ENCODE data around the gene PHLPP1. TPM values are rescaled to one million over a fixed set of nuclear protein-coding genes. Genes with fewer than 3 reads are reported as not detected.

Gene PHLPP1
- total RNA-seq, 2 experiments from 2014 or later = 8.2 to 8.6 TPM

GRCh38 chr18:62729487-62730386 lies 14.4 kb downstream of the PHLPP1 start:
- CTCF ChIA-PET = no interaction called here
- Mint-ChIP-seq H3K9me3 (peaks cover 10% of the 10 kb centered on the region), H3K27me3 (no peaks in the 10 kb centered on the region), H3K36me3 (ENCODE audit: low read depth) (peaks cover 7% of the 10 kb centered on the region), H3K4me1 (ENCODE audit: low read depth) (peaks cover 2% of the 10 kb centered on the region), H3K4me3 (no peak overlapping the region), H3K27ac (no peak overlapping the region)
- intact Hi-C loops (cut with micrococcal nuclease) = no loop called here
- no peak for ATAC-seq
- POLR2A ChIA-PET = no interaction called here
- DNase-seq = no peak
- TF ChIP-seq CTCF (IDR thresholded peaks at IDR 0.05) = no peak

GRCh38 chr18:62730941-62731340 lies 15.6 kb downstream of the PHLPP1 start:
- Mint-ChIP-seq H3K4me3 (no peak overlapping the region), H3K27ac (no peak overlapping the region), H3K4me1 (ENCODE audit: low read depth) (peaks cover 2% of the 10 kb centered on the region), H3K36me3 (ENCODE audit: low read depth) (peaks cover 7% of the 10 kb centered on the region), H3K27me3 (no peaks in the 10 kb centered on the region), H3K9me3 (peaks cover 10% of the 10 kb centered on the region)
- ChIA-PET CTCF (no interaction called here), POLR2A (no interaction called here)
- DNase-seq (no peak), ATAC-seq (no peak)
- intact Hi-C loops (cut with micrococcal nuclease) = no loop called here
- TF ChIP-seq CTCF (IDR thresholded peaks at IDR 0.05) = no peak

GRCh38 chr18:62732617-62733016 lies 17.3 kb downstream of the PHLPP1 start:
- H3K4me3 Mint-ChIP-seq = no peak overlapping the region
- no peak for TF ChIP-seq CTCF (IDR thresholded peaks at IDR 0.05)
- H3K27ac Mint-ChIP-seq = no peak overlapping the region
- no peaks in the 10 kb centered on the region for H3K27me3 Mint-ChIP-seq
- ChIA-PET CTCF (interaction anchor here (1.0 to 1.2 kb wide), 2 partner anchors 17 to 165 kb away, joined by 3 read pairs; partner anchors contain the start of gene PHLPP1), POLR2A (interaction anchor here (0.5 kb wide), 1 partner anchor 142 kb away, joined by 3 read pairs; no protein-coding TSS in a partner anchor)
- DNase-seq (no peak), ATAC-seq (no peak)
- H3K36me3 Mint-ChIP-seq (ENCODE audit: low read depth) = peaks cover 9% of the 10 kb centered on the region
- peaks cover 12% of the 10 kb centered on the region for H3K9me3 Mint-ChIP-seq
- intact Hi-C loops (cut with micrococcal nuclease) = no loop called here
- peaks cover 6% of the 10 kb centered on the region for H3K4me1 Mint-ChIP-seq (ENCODE audit: low read depth)

- intact Hi-C loops (cut with micrococcal nuclease) = no loop called here
- TF ChIP-seq CTCF (IDR thresholded peaks at IDR 0.05) = no peak
- no peak for DNase-seq
- no peak overlapping the region for H3K4me3 Mint-ChIP-seq
- CTCF ChIA-PET = no interaction called here
- H3K9me3 Mint-ChIP-seq = peaks cover 13% of the 10 kb centered on the region
- peaks cover 10% of the 10 kb centered on the region for H3K36me3 Mint-ChIP-seq (ENCODE audit: low read depth)
- H3K27me3 Mint-ChIP-seq = no peaks in the 10 kb centered on the region
- POLR2A ChIA-PET = interaction anchor here (0.6 kb wide), 1 partner anchor 10 kb away, joined by 3 read pairs; no protein-coding TSS in a partner anchor
- no peak for ATAC-seq
- H3K27ac Mint-ChIP-seq = no peak overlapping the region
- H3K4me1 Mint-ChIP-seq (ENCODE audit: low read depth) = peaks cover 3% of the 10 kb centered on the region
Measured at GRCh38 chr18:62734290-62734689, 18.9 kb downstream of the PHLPP1 start.

- Mint-ChIP-seq H3K36me3 (ENCODE audit: low read depth) (peaks cover 10% of the 10 kb centered on the region), H3K9me3 (peaks cover 13% of the 10 kb centered on the region), H3K4me3 (no peak overlapping the region), H3K27ac (no peak overlapping the region), H3K27me3 (no peaks in the 10 kb centered on the region), H3K4me1 (ENCODE audit: low read depth) (peaks cover 5% of the 10 kb centered on the region)
- ATAC-seq (no peak), DNase-seq (no peak)
- intact Hi-C loops (cut with micrococcal nuclease) = no loop called here
- TF ChIP-seq CTCF (IDR thresholded peaks at IDR 0.05) = no peak
- ChIA-PET POLR2A (no interaction called here), CTCF (no interaction called here)
Measured at GRCh38 chr18:62735387-62735786, 20.0 kb downstream of the PHLPP1 start.

Measured in activated CD8-positive, alpha-beta T cell treated with anti-CD3 and anti-CD28 coated beads for 36 hours (primary cell).